CD4-positive, alpha-beta T cell (primary cell): ENCODE measurements around the gene BTG1. TPM values are rescaled to one million over a fixed set of nuclear protein-coding genes. Genes with fewer than 3 reads are reported as not detected.

Source experiments
- ATAC-seq: fragments of 200-7000 bp; cut with Tn5 transposase; one replicate; pipeline ENCODE4 v1.10.0; 2022; ENCODE audit warnings: mild to moderate bottlenecking; ENCODE audit not compliant: poor library complexity
- CTCF ChIA-PET: fragments of 350-600 bp; sonication (Branson Sonifier 250); formaldehyde crosslinking; loops from one replicate; lab custom pipeline; 2021; ENCODE audit warnings: antibody characterized with exemption, inconsistent platforms; lab: Charles Lee
- POLR2A ChIA-PET: fragments of 350-600 bp; sonication (Branson Sonifier 250); formaldehyde crosslinking; loops from one replicate; lab custom pipeline; 2021; ENCODE audit warnings: antibody characterized with exemption, inconsistent platforms; lab: Charles Lee
- DNase-seq, 14 experiments: peaks; one replicate each; pipeline ENCODE4 v3.0.0-alpha.2; 2013 to 2020; ENCODE audit warnings: mixed read lengths in 2 of 14
- H3K27ac ChIP-seq, 2 donors: one replicate each; pipeline versions ENCODE4 v1.5.1 to v1.7.0; 2013; ENCODE audit warnings: low read length in 2 of 2, low read depth in 1 of 2, mild to moderate bottlenecking in 1 of 2
- H3K27me3 ChIP-seq, 2 experiments: 1 replicate in 1 of 2; 2 replicates in 1 of 2; pipeline versions ENCODE4 v1.6.1 to v1.7.0; 2013; ENCODE audit warnings: low read length in 2 of 2, control low read depth in 1 of 2, mild to moderate bottlenecking in 1 of 2, moderate library complexity in 1 of 2; ENCODE audit not compliant: insufficient read depth in 2 of 2, control insufficient read depth in 1 of 2
- H3K36me3 ChIP-seq: one replicate; pipeline ENCODE4 v1.6.1; 2013; ENCODE audit warnings: low read length, control low read depth; ENCODE audit not compliant: insufficient read depth
- H3K4me1 ChIP-seq: one replicate; pipeline ENCODE4 v1.6.1; 2013; ENCODE audit warnings: low read length, control low read depth; ENCODE audit not compliant: insufficient read depth
- H3K4me3 ChIP-seq: one replicate; pipeline ENCODE4 v1.5.1; 2013; ENCODE audit warnings: mild to moderate bottlenecking, low read length, moderate library complexity
- H3K9me3 ChIP-seq, 2 experiments: 1 replicate in 1 of 2; 2 replicates in 1 of 2; pipeline versions ENCODE4 v1.6.1 to v1.7.0; 2013; ENCODE audit warnings: low read length in 2 of 2, mild to moderate bottlenecking in 2 of 2, control low read depth in 1 of 2, moderate library complexity in 1 of 2; ENCODE audit not compliant: control insufficient read depth in 1 of 2, insufficient read depth in 1 of 2
- H3K27ac Mint-ChIP-seq: one replicate; pipeline ENCODE4 v1.8.0; 2020; ENCODE audit warnings: mixed read lengths
- H3K27me3 Mint-ChIP-seq: one replicate; pipeline ENCODE4 v1.8.0; 2021; ENCODE audit warnings: mixed read lengths
- H3K36me3 Mint-ChIP-seq: one replicate; pipeline ENCODE4 v1.8.0; 2021; ENCODE audit warnings: low read depth, mixed read lengths
- H3K4me1 Mint-ChIP-seq: one replicate; pipeline ENCODE4 v1.8.0; 2021; ENCODE audit warnings: low read depth, mixed read lengths
- H3K4me3 Mint-ChIP-seq: one replicate; pipeline ENCODE4 v1.8.0; 2020; ENCODE audit warnings: mild to moderate bottlenecking, mixed read lengths
- H3K9me3 Mint-ChIP-seq: one replicate; pipeline ENCODE4 v1.8.0; 2020; ENCODE audit warnings: mixed read lengths
- CTCF ChIP-seq: fragments of 200-600 bp; IDR thresholded peaks from one replicate; pipeline ENCODE4 v1.8.0; 2022; ENCODE audit warnings: antibody characterized with exemption, mild to moderate bottlenecking
- intact Hi-C, 2 experiments: fragments of 100-400 bp; cut with DNase I in 1 of 2; cut with micrococcal nuclease in 1 of 2; formaldehyde crosslinking; loops; one replicate each; pipeline versions ENCODE4 v1.15.1 to v1.9.0; 2023 to 2025; cut with DNase I, micrococcal nuclease
- total RNA-seq, 174 experiments: library from RNA in 2 of 174; stranded (reverse) in 2 of 174; gene quantifications; one replicate each; pipeline ENCODE4 v1.2.3 and lab custom pipeline; 2021 to 2026

Gene BTG1
- total RNA-seq, 2 experiments from 2014 or later = 1,698 to 1,774 TPM

GRCh38 chr12:92193063-92193462 lies 47.4 kb upstream of the BTG1 start:
- H3K9me3 ChIP-seq = peaks cover 0 to 4% of the 10 kb centered on the region in 2 experiments
- no peaks in the 10 kb centered on the region for H3K36me3 ChIP-seq
- Mint-ChIP-seq H3K36me3 (no peaks in the 10 kb centered on the region), H3K4me1 (peaks cover 12% of the 10 kb centered on the region), H3K4me3 (no peak overlapping the region), H3K27me3 (no peaks in the 10 kb centered on the region), H3K27ac (no peak overlapping the region), H3K9me3 (peaks cover 6% of the 10 kb centered on the region)
- ATAC-seq = no peak
- DNase-seq = no peak
- ChIA-PET POLR2A (no interaction called here), CTCF (no interaction called here)
- H3K27ac ChIP-seq = no peak overlapping the region
- H3K4me1 ChIP-seq = no peaks in the 10 kb centered on the region
- H3K4me3 ChIP-seq = no peak overlapping the region
- H3K27me3 ChIP-seq = no peaks in the 10 kb centered on the region
- TF ChIP-seq CTCF = no peak
- intact Hi-C loops = no loop called here

GRCh38 chr12:92192360-92192759 lies 46.7 kb upstream of the BTG1 start:
- no peak overlapping the region for H3K4me3 ChIP-seq
- DNase-seq (no peak), ATAC-seq (no peak)
- H3K4me1 ChIP-seq = no peaks in the 10 kb centered on the region
- H3K4me1 Mint-ChIP-seq = peaks cover 13% of the 10 kb centered on the region
- H3K27me3 ChIP-seq = no peaks in the 10 kb centered on the region
- intact Hi-C loops = no loop called here
- ChIA-PET CTCF (no interaction called here), POLR2A (no interaction called here)
- no peak for TF ChIP-seq CTCF
- no peaks in the 10 kb centered on the region for H3K36me3 Mint-ChIP-seq
- no peak overlapping the region for H3K27ac Mint-ChIP-seq
- H3K36me3 ChIP-seq = no peaks in the 10 kb centered on the region
- H3K9me3 ChIP-seq = peaks cover 0 to 4% of the 10 kb centered on the region in 2 experiments
- H3K9me3 Mint-ChIP-seq = peaks cover 6% of the 10 kb centered on the region
- H3K27ac ChIP-seq = no peak overlapping the region
- H3K27me3 Mint-ChIP-seq = no peaks in the 10 kb centered on the region
- no peak overlapping the region for H3K4me3 Mint-ChIP-seq

GRCh38 chr12:92191061-92191460 lies 45.4 kb upstream of the BTG1 start:
- no peak for TF ChIP-seq CTCF
- no peak overlapping the region for H3K4me3 Mint-ChIP-seq
- H3K36me3 Mint-ChIP-seq = no peaks in the 10 kb centered on the region
- POLR2A ChIA-PET = no interaction called here
- Histone ChIP-seq H3K27ac (no peak overlapping the region), H3K4me1 (peaks cover 5% of the 10 kb centered on the region), H3K9me3 (no peaks in the 10 kb centered on the region), H3K27me3 (no peaks in the 10 kb centered on the region), H3K4me3 (no peak overlapping the region), H3K36me3 (no peaks in the 10 kb centered on the region)
- peaks cover 26% of the 10 kb centered on the region for H3K4me1 Mint-ChIP-seq
- H3K9me3 Mint-ChIP-seq = peaks cover 2% of the 10 kb centered on the region
- H3K27ac Mint-ChIP-seq = no peak overlapping the region
- no peak for ATAC-seq
- DNase-seq = no peak
- CTCF ChIA-PET = no interaction called here
- no peaks in the 10 kb centered on the region for H3K27me3 Mint-ChIP-seq
- intact Hi-C loops = no loop called here
